Kidney (tissue), 14 donors: Measurements from ENCODE around the gene TADA2B. TPM values are rescaled to one million over a fixed set of nuclear protein-coding genes. Genes with fewer than 3 reads are reported as not detected.

ENCODE experiments used
- DNase-seq, 5 donors: peaks; one replicate each; pipeline ENCODE4 v3.0.0-alpha.2; 2013 to 2020
- FAIRE-seq: peaks from 2 replicates; lab custom pipeline; 2012; peaks lifted over from hg19 to GRCh38; lab: Jason Lieb, UNC
- H3K27ac ChIP-seq, 2 donors: one replicate each; pipeline ENCODE4 v1.7.0; 2013; ENCODE audit warnings: low read depth in 2 of 2, low read length in 2 of 2, inconsistent platforms in 1 of 2
- H3K27me3 ChIP-seq: one replicate; pipeline ENCODE4 v1.7.1; 2013; ENCODE audit warnings: low read length, inconsistent platforms; ENCODE audit not compliant: control insufficient read depth, insufficient read depth
- H3K36me3 ChIP-seq, 3 donors: one replicate each; pipeline versions ENCODE4 v1.7.0 to v1.7.1; 2013; ENCODE audit warnings: low read length in 3 of 3, control low read depth in 1 of 3, inconsistent platforms in 1 of 3; ENCODE audit not compliant: insufficient read depth in 3 of 3, control insufficient read depth in 2 of 3
- H3K4me1 ChIP-seq, 3 donors: one replicate each; pipeline versions ENCODE4 v1.7.0 to v1.7.1; 2013; ENCODE audit warnings: low read length in 3 of 3, inconsistent platforms in 1 of 3, low read depth in 1 of 3; ENCODE audit not compliant: control insufficient read depth in 2 of 3, insufficient read depth in 2 of 3
- H3K4me3 ChIP-seq, 3 donors: one replicate each; pipeline versions ENCODE4 v1.7.0 to v1.8.1; 2013; ENCODE audit warnings: low read length in 3 of 3, control low read depth in 1 of 3, inconsistent platforms in 1 of 3
- H3K9ac ChIP-seq, 3 donors: one replicate each; pipeline versions ENCODE4 v1.7.0 to v1.7.1; 2013; ENCODE audit warnings: low read length in 3 of 3, control low read depth in 1 of 3, inconsistent platforms in 1 of 3
- H3K9me3 ChIP-seq, 3 donors: one replicate each; pipeline versions ENCODE4 v1.7.0 to v1.7.1; 2013; ENCODE audit warnings: low read length in 3 of 3, control low read depth in 1 of 3, inconsistent platforms in 1 of 3; ENCODE audit not compliant: control insufficient read depth in 2 of 3, insufficient read depth in 1 of 3
- intact Hi-C: fragments of 100-400 bp; cut with DNase I; formaldehyde crosslinking; loops from one replicate; pipeline ENCODE4 v1.11.1; 2022
- polyA plus RNA-seq: library from polyadenylated mRNA; stranded (reverse); fragments of 350-450 nt; fragmentation: Illumina TruSeq; extraction: RNeasy Lipid Tissue Mini Kit (QIAGEN cat#74804); gene quantifications from one replicate; pipeline ENCODE4 v1.2.3, GENCODE V29; 2014; ENCODE audit warnings: low read depth, low replicate concordance; ENCODE audit not compliant: insufficient read depth
- total RNA-seq: library from RNA; stranded (reverse); fragmentation: NEBNext Ultra II Directional; extraction: Animal tissue kit (Norgen Biotek cat#: 25700); gene quantifications from one replicate; pipeline ENCODE4 v1.2.1, GENCODE V29; 2021
- TF ChIP-seq, protein P1 (sequence below): IDR thresholded peaks from 3 replicates; pipeline ENCODE4 v1.5.1; 2012; ENCODE audit warnings: mild to moderate bottlenecking, moderate library complexity, borderline replicate concordance; ENCODE audit not compliant: insufficient read depth; ENCODE audit errors: extremely low read depth
- donor health status: control.
- donor health status: control.
- donor health status: control.
- donor health status: control.
- donor health status: control.
- donor health status: DM: yes; HTN: yes; CAD: no.
- donor health status: Normal renal cell carcinoma (clear cell type).

Gene TADA2B
- total and polyA plus RNA-seq, 2 donors from 2014 or later: 14.2 to 30.5 TPM

GRCh38 chr4:7023901-7024300 is 19.3 kb upstream of the TADA2B start:
- Histone ChIP-seq H3K36me3 (peaks cover 7 to 46% (median 15%) of the 10 kb centered on the region in 3 donors), H3K4me3 (no peak overlapping the region), H3K27ac (no peak overlapping the region), H3K27me3 (no peaks in the 10 kb centered on the region), H3K9ac (no peak overlapping the region), H3K4me1 (peaks cover 0 to 4% (median 0%) of the 10 kb centered on the region in 3 donors), H3K9me3 (no peaks in the 10 kb centered on the region)
- TF ChIP-seq, protein P1, sequence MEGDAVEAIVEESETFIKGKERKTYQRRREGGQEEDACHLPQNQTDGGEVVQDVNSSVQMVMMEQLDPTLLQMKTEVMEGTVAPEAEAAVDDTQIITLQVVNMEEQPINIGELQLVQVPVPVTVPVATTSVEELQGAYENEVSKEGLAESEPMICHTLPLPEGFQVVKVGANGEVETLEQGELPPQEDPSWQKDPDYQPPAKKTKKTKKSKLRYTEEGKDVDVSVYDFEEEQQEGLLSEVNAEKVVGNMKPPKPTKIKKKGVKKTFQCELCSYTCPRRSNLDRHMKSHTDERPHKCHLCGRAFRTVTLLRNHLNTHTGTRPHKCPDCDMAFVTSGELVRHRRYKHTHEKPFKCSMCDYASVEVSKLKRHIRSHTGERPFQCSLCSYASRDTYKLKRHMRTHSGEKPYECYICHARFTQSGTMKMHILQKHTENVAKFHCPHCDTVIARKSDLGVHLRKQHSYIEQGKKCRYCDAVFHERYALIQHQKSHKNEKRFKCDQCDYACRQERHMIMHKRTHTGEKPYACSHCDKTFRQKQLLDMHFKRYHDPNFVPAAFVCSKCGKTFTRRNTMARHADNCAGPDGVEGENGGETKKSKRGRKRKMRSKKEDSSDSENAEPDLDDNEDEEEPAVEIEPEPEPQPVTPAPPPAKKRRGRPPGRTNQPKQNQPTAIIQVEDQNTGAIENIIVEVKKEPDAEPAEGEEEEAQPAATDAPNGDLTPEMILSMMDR: no peak
- intact Hi-C loops: no loop called here
- peak in 1 of 5 donors; percentile 67 for DNase-seq
- no peak for FAIRE-seq

GRCh38 chr4:7024336-7024890 is 18.8 kb upstream of the TADA2B start:
- DNase-seq (no peak), FAIRE-seq (no peak)
- intact Hi-C loops: no loop called here
- no peaks in the 10 kb centered on the region for H3K27me3 ChIP-seq
- peaks cover 0 to under 1% (median 0%) of the 10 kb centered on the region in 3 donors for H3K4me1 ChIP-seq
- no peak overlapping the region for H3K4me3 ChIP-seq
- H3K9me3 ChIP-seq: no peaks in the 10 kb centered on the region
- TF ChIP-seq, protein P1: no peak
- H3K9ac ChIP-seq: no peak overlapping the region
- H3K36me3 ChIP-seq: peaks cover 7 to 46% (median 13%) of the 10 kb centered on the region in 3 donors
- H3K27ac ChIP-seq: no peak overlapping the region

DNA sequence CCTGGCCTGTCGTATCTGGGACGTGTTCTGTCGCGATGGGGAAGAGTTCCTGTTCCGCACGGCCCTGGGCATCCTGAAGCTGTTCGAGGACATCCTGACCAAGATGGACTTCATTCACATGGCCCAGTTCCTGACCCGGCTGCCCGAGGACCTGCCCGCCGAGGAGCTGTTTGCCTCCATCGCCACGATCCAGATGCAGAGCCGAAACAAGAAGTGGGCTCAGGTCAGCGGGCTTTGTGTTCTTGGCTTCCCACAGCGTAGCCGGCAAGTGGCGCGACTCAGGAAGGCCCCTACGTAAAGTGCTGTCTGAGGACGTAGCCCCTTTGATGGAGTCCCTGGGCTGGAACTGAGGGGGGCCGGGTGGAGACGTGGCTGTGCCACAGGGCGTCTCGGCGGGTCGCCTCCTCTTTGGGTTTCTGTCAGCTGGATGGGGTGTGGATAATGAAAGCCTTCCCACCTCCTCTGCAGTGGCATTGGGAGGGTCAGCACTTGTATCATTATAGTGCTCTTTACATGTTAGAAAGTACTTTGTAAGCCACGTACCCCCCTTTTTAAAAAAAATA is 18.1 kb upstream of the TADA2B start:
- intact Hi-C loops: no loop called here
- H3K36me3 ChIP-seq: peaks cover 7 to 47% (median 14%) of the 10 kb centered on the region in 3 donors
- FAIRE-seq: no peak

More for the DNA sequence above, 18.1 kb upstream of the TADA2B start:
- DNase-seq: no peak
- Histone ChIP-seq H3K9me3 (no peaks in the 10 kb centered on the region), H3K27ac (no peak overlapping the region), H3K4me1 (no peaks in the 10 kb centered on the region), H3K27me3 (no peaks in the 10 kb centered on the region), H3K9ac (no peak overlapping the region), H3K4me3 (no peak overlapping the region)
- TF ChIP-seq, protein P1: no peak
